Activated CD4-positive, alpha-beta memory T cell treated with anti-CD3 and anti-CD28 coated beads for 36 hours (primary cell): ENCODE results near the gene SLC6A6. TPM values are rescaled to one million over a fixed set of nuclear protein-coding genes. Genes with fewer than 3 reads are reported as not detected.

Experiments used
- CTCF ChIA-PET: fragments of 350-600 bp; sonication (Branson Sonifier 250); formaldehyde crosslinking; loops from one replicate; lab custom pipeline; 2021; ENCODE audit warnings: antibody characterized with exemption, inconsistent platforms; lab: Charles Lee
- POLR2A ChIA-PET: fragments of 350-600 bp; sonication (Branson Sonifier 250); formaldehyde crosslinking; loops from one replicate; lab custom pipeline; 2021; ENCODE audit warnings: antibody characterized with exemption; lab: Charles Lee
- DNase-seq: peaks from one replicate; pipeline ENCODE4 v3.0.0-alpha.2; 2020
- H3K27ac Mint-ChIP-seq: one replicate; pipeline ENCODE4 v1.8.0; 2021; ENCODE audit warnings: mixed read lengths
- H3K27me3 Mint-ChIP-seq: one replicate; pipeline ENCODE4 v1.8.0; 2021; ENCODE audit warnings: mixed read lengths
- H3K36me3 Mint-ChIP-seq: one replicate; pipeline ENCODE4 v1.8.0; 2021; ENCODE audit warnings: mixed read lengths
- H3K4me1 Mint-ChIP-seq: one replicate; pipeline ENCODE4 v1.8.0; 2021; ENCODE audit warnings: low read depth, mixed read lengths
- H3K4me3 Mint-ChIP-seq: one replicate; pipeline ENCODE4 v1.8.0; 2021; ENCODE audit warnings: mild to moderate bottlenecking, mixed read lengths
- H3K9me3 Mint-ChIP-seq: one replicate; pipeline ENCODE4 v1.8.0; 2021; ENCODE audit warnings: mixed read lengths
- intact Hi-C: fragments of 100-400 bp; cut with micrococcal nuclease; formaldehyde crosslinking; loops from one replicate; pipeline ENCODE4 v1.15.1; 2023
- total RNA-seq, 2 experiments: library from RNA; stranded (reverse); gene quantifications; one replicate each; pipeline ENCODE4 v1.2.3, GENCODE V29; 2021

Gene SLC6A6
- total RNA-seq, 2 experiments from 2014 or later: 44.0 to 45.1 TPM

DNA sequence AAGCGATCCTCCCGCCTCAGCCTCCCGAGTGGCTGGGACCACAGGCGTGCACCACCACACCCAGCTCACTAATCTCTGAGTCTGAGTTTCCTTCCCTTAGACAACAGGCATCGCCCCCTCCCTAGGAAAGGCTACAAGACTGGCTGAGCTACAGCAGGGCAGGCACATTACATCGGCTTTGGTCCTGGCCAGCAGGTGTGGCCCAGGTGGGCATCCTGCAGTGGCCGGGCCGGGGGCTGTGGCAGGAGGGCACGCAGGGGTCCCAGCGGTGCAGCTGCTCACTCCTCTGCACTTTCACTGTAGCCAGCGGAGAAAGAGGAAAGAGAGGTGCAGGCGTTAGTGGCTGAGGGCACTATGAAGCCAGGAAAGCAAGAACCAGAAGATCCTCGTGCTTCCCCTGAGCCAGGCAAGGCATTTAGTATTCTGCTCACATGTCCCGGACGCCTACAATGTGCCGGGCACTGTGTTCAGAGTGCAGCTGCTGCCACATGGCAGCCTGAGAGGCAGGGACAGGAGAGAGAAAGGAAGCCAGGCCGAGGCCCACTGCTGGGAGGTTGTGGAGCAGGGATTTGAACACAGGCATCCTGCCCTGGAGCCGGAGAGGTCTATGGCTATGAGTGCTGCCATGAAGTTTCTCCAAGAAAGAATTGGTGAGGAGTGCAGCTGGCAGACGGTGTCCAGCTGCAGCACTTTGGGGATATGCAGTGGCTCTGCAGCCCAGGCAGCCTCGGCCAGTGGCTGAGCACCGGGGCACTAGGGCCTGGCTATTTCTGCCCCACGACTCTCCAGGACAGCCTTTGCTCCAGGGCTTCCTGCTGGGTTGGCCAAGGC lies 115.4 kb downstream of the SLC6A6 start:
- H3K27me3 Mint-ChIP-seq: peaks cover 3% of the 10 kb centered on the region
- no peak overlapping the region for H3K4me3 Mint-ChIP-seq
- H3K4me1 Mint-ChIP-seq: no peaks in the 10 kb centered on the region
- no peaks in the 10 kb centered on the region for H3K9me3 Mint-ChIP-seq
- peak; percentile 4 for DNase-seq
- no peak overlapping the region for H3K27ac Mint-ChIP-seq
- H3K36me3 Mint-ChIP-seq: no peaks in the 10 kb centered on the region
- ChIA-PET CTCF (interaction anchor here (1.1 kb wide), 1 partner anchor 8 kb away, joined by 5 read pairs; no protein-coding TSS in a partner anchor), POLR2A (no interaction called here)
- intact Hi-C loops: no loop called here

DNA sequence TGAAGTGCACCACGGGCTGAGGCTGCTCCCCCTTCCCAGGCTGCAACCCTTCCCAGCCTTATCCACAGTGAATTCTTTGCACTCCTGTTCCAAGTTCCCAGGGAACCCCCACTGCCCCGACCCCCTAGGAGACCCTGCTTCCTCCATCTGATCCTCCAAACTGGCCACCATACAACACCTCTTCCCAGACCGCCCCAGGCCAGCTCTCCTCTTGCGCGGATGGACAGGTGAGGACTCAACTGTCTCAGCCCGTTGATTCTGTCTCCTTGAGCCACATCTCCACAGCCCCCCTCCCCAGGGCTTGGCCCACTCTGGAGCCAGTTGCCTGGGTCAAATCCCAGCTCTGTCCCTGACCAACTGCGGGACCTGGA lies 116.0 kb downstream of the SLC6A6 start:
- ChIA-PET CTCF (interaction anchor here (1.1 kb wide), 1 partner anchor 9 kb away, joined by 5 read pairs; no protein-coding TSS in a partner anchor), POLR2A (no interaction called here)
- no peaks in the 10 kb centered on the region for H3K36me3 Mint-ChIP-seq
- no peaks in the 10 kb centered on the region for H3K9me3 Mint-ChIP-seq
- DNase-seq: no peak
- H3K27ac Mint-ChIP-seq: no peak overlapping the region
- peaks cover 5% of the 10 kb centered on the region for H3K27me3 Mint-ChIP-seq
- H3K4me1 Mint-ChIP-seq: no peaks in the 10 kb centered on the region
- intact Hi-C loops: no loop called here
- no peak overlapping the region for H3K4me3 Mint-ChIP-seq

DNA sequence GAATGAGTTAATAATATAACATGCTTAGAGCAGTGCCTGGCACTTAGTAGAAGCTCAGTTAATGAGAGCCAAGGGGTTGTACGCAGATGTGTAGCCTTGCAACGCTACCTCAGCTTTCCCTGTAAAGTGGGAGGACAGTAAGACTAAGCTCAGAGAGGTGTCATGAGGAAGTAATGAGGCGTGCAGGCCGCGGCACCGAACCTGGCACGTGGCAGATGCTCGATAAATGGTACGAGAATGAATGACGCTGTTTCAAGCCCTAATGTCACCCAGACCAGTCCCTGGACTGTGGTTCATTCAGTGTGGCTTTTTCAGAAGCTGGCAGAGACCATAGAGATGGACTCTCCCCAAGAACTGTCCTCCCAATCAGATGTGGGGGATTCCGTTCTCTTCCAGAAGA lies 116.5 kb downstream of the SLC6A6 start:
- H3K27me3 Mint-ChIP-seq: peaks cover 5% of the 10 kb centered on the region
- no peaks in the 10 kb centered on the region for H3K4me1 Mint-ChIP-seq
- no peaks in the 10 kb centered on the region for H3K9me3 Mint-ChIP-seq
- no peak overlapping the region for H3K4me3 Mint-ChIP-seq
- ChIA-PET CTCF (no interaction called here), POLR2A (no interaction called here)
- DNase-seq: peak; percentile 4
- no peak overlapping the region for H3K27ac Mint-ChIP-seq
- intact Hi-C loops: no loop called here
- no peaks in the 10 kb centered on the region for H3K36me3 Mint-ChIP-seq

DNA sequence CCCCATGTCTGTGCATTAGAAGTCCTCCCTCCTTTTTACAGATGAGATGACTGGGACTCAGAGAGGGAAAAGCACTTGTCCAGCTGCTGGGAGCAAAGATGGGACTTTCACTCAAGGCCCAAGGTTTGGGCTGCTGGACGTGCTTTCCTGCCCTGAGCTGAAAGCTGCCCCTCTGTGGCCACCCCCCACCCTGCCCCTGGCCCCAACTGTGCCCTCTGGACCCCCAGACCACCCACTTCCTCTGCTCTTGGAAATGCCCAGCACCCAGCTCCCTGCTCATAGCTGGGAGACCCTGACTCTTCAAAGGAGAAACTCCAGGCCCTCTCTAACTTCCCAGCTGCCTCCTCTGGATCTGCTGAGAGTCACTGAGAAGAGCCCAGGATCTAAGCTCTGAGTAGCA lies 117.0 kb downstream of the SLC6A6 start:
- CTCF ChIA-PET: interaction anchor here (1.7 kb wide), 1 partner anchor 10 kb away, joined by 4 read pairs; no protein-coding TSS in a partner anchor
- H3K4me3 Mint-ChIP-seq: no peak overlapping the region
- POLR2A ChIA-PET: no interaction called here
- no peak for DNase-seq
- H3K27ac Mint-ChIP-seq: no peak overlapping the region
- H3K4me1 Mint-ChIP-seq: no peaks in the 10 kb centered on the region
- H3K36me3 Mint-ChIP-seq: no peaks in the 10 kb centered on the region
- no peaks in the 10 kb centered on the region for H3K9me3 Mint-ChIP-seq
- intact Hi-C loops: no loop called here
- H3K27me3 Mint-ChIP-seq: peaks cover 5% of the 10 kb centered on the region

DNA sequence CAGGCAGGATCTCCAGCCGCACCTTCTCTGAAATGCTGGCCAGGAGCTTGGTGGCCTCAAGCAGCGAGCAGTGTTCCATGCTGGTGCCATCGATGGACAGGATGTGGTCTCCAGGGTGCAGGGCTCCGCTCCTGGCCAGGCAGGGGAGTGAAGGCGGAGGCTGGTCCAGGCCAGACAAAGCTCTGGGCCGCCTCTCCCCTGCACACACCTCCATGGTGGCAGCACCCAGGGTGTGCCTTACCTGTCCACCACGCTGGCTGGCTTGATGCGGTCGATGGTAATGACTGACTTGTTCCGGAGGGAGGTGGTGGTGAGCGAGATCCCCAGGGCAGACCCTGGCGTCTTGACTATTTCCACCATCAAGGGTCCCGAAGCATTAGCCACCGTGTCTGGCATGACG lies 117.7 kb downstream of the SLC6A6 start:
- intact Hi-C loops: no loop called here
- no peaks in the 10 kb centered on the region for H3K4me1 Mint-ChIP-seq
- POLR2A ChIA-PET: no interaction called here
- CTCF ChIA-PET: interaction anchor here (1.7 kb wide), 1 partner anchor 11 kb away, joined by 4 read pairs; no protein-coding TSS in a partner anchor
- H3K9me3 Mint-ChIP-seq: no peaks in the 10 kb centered on the region
- no peaks in the 10 kb centered on the region for H3K36me3 Mint-ChIP-seq
- no peak for DNase-seq
- no peak overlapping the region for H3K4me3 Mint-ChIP-seq
- H3K27ac Mint-ChIP-seq: no peak overlapping the region
- peaks cover 5% of the 10 kb centered on the region for H3K27me3 Mint-ChIP-seq

DNA sequence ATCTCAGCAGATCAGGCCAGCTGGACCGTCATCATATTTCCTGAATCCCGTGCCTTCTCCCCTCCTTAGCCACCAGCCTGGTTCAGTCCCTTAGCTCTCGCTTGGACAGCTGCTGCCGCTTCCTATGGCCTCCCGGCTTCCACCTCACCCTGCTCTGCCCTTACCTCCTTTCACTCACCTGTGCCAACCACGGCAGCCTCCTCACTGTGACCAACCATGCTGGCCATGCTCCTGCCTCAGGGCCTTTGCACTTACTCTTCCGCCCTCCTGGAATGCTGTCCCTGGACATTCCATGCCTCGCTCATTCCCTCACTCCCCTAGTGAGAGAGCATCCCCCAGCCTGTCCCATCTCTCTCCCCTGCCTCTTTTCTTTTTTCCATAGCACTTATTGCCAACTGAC lies 118.6 kb downstream of the SLC6A6 start:
- ChIA-PET CTCF (interaction anchor here (1.7 kb wide), 1 partner anchor 11 kb away, joined by 4 read pairs; no protein-coding TSS in a partner anchor), POLR2A (no interaction called here)
- intact Hi-C loops: no loop called here
- Mint-ChIP-seq H3K9me3 (no peaks in the 10 kb centered on the region), H3K4me1 (no peaks in the 10 kb centered on the region), H3K27ac (no peak overlapping the region), H3K27me3 (peaks cover 5% of the 10 kb centered on the region), H3K4me3 (no peak overlapping the region), H3K36me3 (no peaks in the 10 kb centered on the region)
- DNase-seq: no peak

DNA sequence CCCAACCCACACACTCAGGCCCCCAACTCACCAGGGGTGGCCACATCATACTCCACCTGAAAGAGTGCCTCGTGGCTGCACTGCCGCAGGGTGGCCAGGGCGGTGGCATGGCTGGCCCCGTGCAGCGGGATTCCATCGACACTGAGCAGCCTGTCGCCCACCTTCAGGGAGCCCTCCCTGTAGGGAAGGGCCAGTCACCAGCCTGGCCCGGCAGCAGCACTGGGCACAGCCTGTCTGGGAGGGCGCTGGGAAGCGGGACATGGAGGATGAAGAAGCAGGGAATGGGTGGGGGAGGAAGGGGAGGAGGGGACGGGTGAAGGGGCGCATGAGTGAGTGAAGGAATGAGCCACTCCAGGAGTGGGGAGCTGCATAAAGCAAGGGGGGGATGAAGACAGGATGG lies 119.2 kb downstream of the SLC6A6 start:
- no peaks in the 10 kb centered on the region for H3K9me3 Mint-ChIP-seq
- no peaks in the 10 kb centered on the region for H3K36me3 Mint-ChIP-seq
- H3K4me1 Mint-ChIP-seq: peaks cover 3% of the 10 kb centered on the region
- CTCF ChIA-PET: no interaction called here
- DNase-seq: no peak
- no peak overlapping the region for H3K4me3 Mint-ChIP-seq
- H3K27ac Mint-ChIP-seq: no peak overlapping the region
- peaks cover 5% of the 10 kb centered on the region for H3K27me3 Mint-ChIP-seq
- intact Hi-C loops: no loop called here
- POLR2A ChIA-PET: no interaction called here

DNA sequence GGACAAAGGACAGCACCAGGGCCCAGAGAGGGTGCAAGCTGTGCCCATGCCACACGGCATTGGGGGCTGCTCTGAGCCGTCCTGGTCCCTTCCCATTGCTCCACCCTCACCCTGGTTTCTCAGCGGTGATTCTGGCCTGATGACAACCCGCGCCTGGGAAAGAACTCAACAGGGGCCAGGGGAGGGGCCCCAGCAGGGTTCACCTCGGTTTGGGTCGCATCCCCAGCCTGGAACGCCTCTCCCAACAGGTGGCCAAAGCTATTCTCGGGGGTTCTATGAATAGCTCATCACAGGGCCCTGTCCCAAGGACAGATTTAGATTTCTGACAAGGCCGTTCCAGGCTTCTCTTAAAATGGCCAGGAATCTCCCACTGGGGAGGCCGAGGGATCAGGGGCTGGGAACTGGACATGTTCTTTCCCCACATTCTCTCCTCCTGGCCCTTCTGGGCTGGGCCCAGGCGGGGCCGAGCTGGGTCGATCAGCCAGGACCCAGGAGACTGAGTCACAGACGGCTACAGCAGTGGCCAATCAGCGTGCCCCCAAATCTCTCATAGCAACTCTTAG lies 119.8 kb downstream of the SLC6A6 start:
- Mint-ChIP-seq H3K4me1 (peaks cover 3% of the 10 kb centered on the region), H3K4me3 (no peak overlapping the region), H3K9me3 (no peaks in the 10 kb centered on the region), H3K27ac (no peak overlapping the region), H3K36me3 (no peaks in the 10 kb centered on the region), H3K27me3 (peaks cover 5% of the 10 kb centered on the region)
- no peak for DNase-seq
- POLR2A ChIA-PET: no interaction called here
- intact Hi-C loops: no loop called here
- CTCF ChIA-PET: no interaction called here

DNA sequence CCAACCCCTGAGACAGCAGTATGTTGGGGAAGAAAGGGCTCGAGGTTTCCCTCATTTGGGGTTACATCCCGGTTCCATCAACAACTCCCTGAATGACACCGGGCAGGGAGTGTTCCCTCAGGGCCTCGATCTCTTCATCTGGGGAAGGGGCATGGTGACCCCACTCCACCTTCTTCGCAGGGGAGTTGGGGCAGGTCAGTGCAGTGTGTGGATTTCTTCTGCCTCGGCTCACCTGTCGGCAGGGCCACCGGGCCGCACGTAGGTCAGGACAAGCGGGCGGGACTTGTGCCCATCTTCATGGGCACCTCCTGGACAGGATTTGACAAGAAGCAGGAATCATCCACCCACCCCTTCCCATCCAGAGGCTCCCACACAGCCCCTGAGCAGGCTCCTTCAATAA lies 120.4 kb downstream of the SLC6A6 start:
- H3K9me3 Mint-ChIP-seq: no peaks in the 10 kb centered on the region
- CTCF ChIA-PET: no interaction called here
- intact Hi-C loops: no loop called here
- peaks cover 5% of the 10 kb centered on the region for H3K27me3 Mint-ChIP-seq
- no peaks in the 10 kb centered on the region for H3K36me3 Mint-ChIP-seq
- POLR2A ChIA-PET: no interaction called here
- H3K4me1 Mint-ChIP-seq: peaks cover 3% of the 10 kb centered on the region
- H3K27ac Mint-ChIP-seq: no peak overlapping the region
- no peak for DNase-seq
- no peak overlapping the region for H3K4me3 Mint-ChIP-seq

DNA sequence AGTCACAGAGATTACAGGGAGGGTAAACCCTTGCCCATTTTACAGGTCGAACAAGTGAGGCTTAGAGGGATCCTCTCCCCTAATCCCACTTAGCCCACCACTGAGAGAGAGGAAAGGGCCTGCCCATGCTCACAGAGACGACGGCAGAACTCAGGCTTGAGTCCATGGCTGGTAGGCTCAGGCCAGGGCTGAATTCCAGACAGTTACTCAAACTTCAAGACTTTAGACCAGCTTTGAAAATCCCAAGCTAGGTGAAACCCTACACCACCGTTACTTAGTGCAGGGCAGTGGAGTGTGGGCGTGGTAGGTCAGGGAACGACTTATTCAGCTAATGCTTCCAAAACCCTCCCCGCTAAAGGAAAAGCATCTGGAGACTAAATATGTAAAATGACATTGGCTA lies 121.4 kb downstream of the SLC6A6 start:
- Mint-ChIP-seq H3K4me1 (peaks cover 3% of the 10 kb centered on the region), H3K9me3 (no peaks in the 10 kb centered on the region), H3K36me3 (no peaks in the 10 kb centered on the region), H3K27ac (no peak overlapping the region), H3K4me3 (no peak overlapping the region), H3K27me3 (peaks cover 6% of the 10 kb centered on the region)
- CTCF ChIA-PET: no interaction called here
- intact Hi-C loops: no loop called here
- POLR2A ChIA-PET: no interaction called here
- no peak for DNase-seq

DNA sequence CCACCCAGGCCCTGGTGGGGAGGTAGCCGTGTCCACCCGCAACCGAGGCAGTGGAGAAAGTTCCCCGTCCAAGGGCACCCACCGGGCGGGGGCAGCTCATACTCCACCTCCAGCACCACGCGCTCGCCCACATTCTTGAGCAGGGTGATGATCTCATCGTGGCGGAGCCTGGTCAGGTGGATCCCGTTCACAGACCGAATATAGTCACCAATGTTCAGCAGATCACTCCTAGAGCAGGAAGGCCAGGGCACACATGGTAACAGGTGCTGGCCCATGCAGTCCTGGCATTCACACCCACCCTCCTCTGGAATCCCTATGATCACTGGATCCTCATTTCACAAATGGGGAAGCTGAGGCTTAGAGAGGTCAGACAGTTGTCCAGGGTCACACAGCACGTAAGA lies 121.9 kb downstream of the SLC6A6 start:
- Mint-ChIP-seq H3K27me3 (peaks cover 6% of the 10 kb centered on the region), H3K9me3 (no peaks in the 10 kb centered on the region), H3K36me3 (no peaks in the 10 kb centered on the region), H3K4me1 (peaks cover 3% of the 10 kb centered on the region), H3K4me3 (no peak overlapping the region), H3K27ac (no peak overlapping the region)
- no peak for DNase-seq
- ChIA-PET CTCF (no interaction called here), POLR2A (interaction anchor here (0.6 kb wide), 1 partner anchor 347 kb away, joined by 3 read pairs; no protein-coding TSS in a partner anchor)
- intact Hi-C loops: no loop called here

DNA sequence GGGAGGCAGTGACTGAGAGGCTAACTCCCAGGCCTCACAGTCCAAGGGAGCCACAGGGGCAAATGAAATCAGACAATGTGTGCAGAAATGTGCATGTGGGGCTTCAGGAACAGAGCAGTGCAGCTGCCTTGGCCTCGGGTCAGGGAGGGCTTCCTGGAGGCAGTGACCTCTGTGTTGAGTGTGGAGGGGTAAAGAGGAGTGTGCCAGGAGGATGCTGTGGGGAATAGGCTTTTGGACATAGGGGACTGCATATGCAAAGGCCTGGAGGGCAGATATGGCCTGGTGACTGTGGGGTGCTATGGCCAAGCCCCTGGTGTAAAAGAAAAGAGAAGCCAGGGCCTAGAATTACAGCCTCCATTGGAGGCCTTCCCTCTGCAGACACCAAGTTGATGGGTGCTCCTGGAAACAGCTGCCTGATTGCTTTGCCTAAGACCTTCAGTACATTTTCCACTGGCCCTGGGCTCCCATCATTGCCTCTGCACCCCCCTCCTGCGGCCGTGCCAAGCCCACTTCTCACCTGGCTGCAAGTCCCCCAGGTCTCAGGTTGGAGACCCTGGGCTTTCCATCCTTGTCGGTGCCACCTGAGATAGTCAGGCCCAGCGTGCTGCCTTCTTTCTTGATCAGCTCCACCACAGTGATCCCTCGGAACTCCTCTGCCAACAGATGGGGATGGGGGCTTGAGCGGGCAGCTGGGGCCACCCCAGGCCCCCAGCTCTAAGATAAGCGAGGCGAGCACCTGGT lies 122.7 kb downstream of the SLC6A6 start:
- H3K27ac Mint-ChIP-seq: no peak overlapping the region
- no peak overlapping the region for H3K4me3 Mint-ChIP-seq
- H3K4me1 Mint-ChIP-seq: peaks cover 3% of the 10 kb centered on the region
- H3K9me3 Mint-ChIP-seq: peaks cover 2% of the 10 kb centered on the region
- intact Hi-C loops: no loop called here
- no peak for DNase-seq
- CTCF ChIA-PET: interaction anchor here (1.1 to 1.3 kb wide), 2 partner anchors 16 to 264 kb away, joined by 3 to 5 read pairs; no protein-coding TSS in a partner anchor
- POLR2A ChIA-PET: no interaction called here
- H3K36me3 Mint-ChIP-seq: no peaks in the 10 kb centered on the region
- H3K27me3 Mint-ChIP-seq: peaks cover 6% of the 10 kb centered on the region
